ENCODE data around the gene ERCC3. TPM values are rescaled to one million over a fixed set of nuclear protein-coding genes. Genes with fewer than 3 reads are reported as not detected.

ERCC3 gene
- total RNA-seq (10 to 100 TPM; 40.0 to 44.0 TPM), total RNA-seq (46.7 to 101 (median 81.5) reads per million in 172 experiments)
- polyA plus RNA-seq (2013, experiment 1 of 2) = 34.0 TPM
- polyA plus RNA-seq (2013, experiment 2 of 2) = 41.7 TPM

- POLR2A ChIA-PET = interaction anchor here (0.6 to 1.9 kb wide), 12 partner anchors 10 to 797 kb away, joined by 3 to 10 read pairs (median 4); partner anchors contain the start of genes IWS1, SFT2D3 and UGGT1
- intact Hi-C loops (cut with DNase I, micrococcal nuclease) = loop anchor here in 1 of 2 experiments (5.0 to 10.0 kb wide), 3 partner anchors 91 to 801 kb away; partner anchors contain the start of genes MAP3K2 and UGGT1
Observed at GRCh38 chr2:127293748-127294562, at the start of gene ERCC3. ERCC3 (minus strand) TSS chr2:127294144; CDS start chr2:127294081, 63 bp downstream.

GRCh38 chr2:127343277-127343676 lies 49.3 kb upstream of the ERCC3 start:
- ChIA-PET POLR2A (no interaction called here), CTCF (interaction anchor here (0.8 kb wide), 1 partner anchor 73 kb away, joined by 3 read pairs; no protein-coding TSS in a partner anchor)
- Mint-ChIP-seq H3K4me1 (ENCODE audit: low read depth) (peaks cover 45% of the 10 kb centered on the region), H3K36me3 (ENCODE audit: low read depth) (peaks cover 46% of the 10 kb centered on the region), H3K4me3 (no peak overlapping the region), H3K27me3 (no peaks in the 10 kb centered on the region), H3K9me3 (no peaks in the 10 kb centered on the region), H3K27ac (no peak overlapping the region)
- Histone ChIP-seq H3K4me3 (ENCODE audit: low read length) (no peak overlapping the region), H3K36me3 (ENCODE audit: insufficient read depth, low read length) (peaks cover 18% of the 10 kb centered on the region), H3K27me3 (ENCODE audit: control insufficient read depth in 1 of 2, insufficient read depth in 2 of 2, low read length in 2 of 2) (no peaks in the 10 kb centered on the region), H3K27ac (ENCODE audit: low read depth in 1 of 2, low read length in 2 of 2) (no peak overlapping the region), H3K9me3 (ENCODE audit: control insufficient read depth in 1 of 2, insufficient read depth in 1 of 2, low read length in 2 of 2) (no peaks in the 10 kb centered on the region), H3K4me1 (ENCODE audit: insufficient read depth, low read length) (peaks cover 4% of the 10 kb centered on the region)
- ATAC-seq (ENCODE audit: poor library complexity) (no peak), DNase-seq (no peak)
- intact Hi-C loops (cut with DNase I, micrococcal nuclease) = no loop called here
- TF ChIP-seq CTCF (IDR thresholded peaks at IDR 0.05) = no peak

More at GRCh38 chr2:127293748-127294562, at the start of gene ERCC3:
- peak within 1 kb of the TSS; percentile 93 for H3K4me3 Mint-ChIP-seq
- Histone ChIP-seq H3K27me3 (ENCODE audit: control insufficient read depth in 1 of 2, insufficient read depth in 2 of 2, low read length in 2 of 2) (no peaks in the 10 kb centered on the region), H3K4me1 (ENCODE audit: insufficient read depth, low read length) (peaks cover 20% of the 10 kb centered on the region), H3K9me3 (ENCODE audit: control insufficient read depth in 1 of 2, insufficient read depth in 1 of 2, low read length in 2 of 2) (no peaks in the 10 kb centered on the region), H3K4me3 (ENCODE audit: low read length) (peak within 1 kb of the TSS; percentile 93), H3K27ac (ENCODE audit: low read depth in 1 of 2, low read length in 2 of 2) (peak within 1 kb of the TSS; percentile 60 to 69), H3K36me3 (ENCODE audit: insufficient read depth, low read length) (peaks cover 37% of the 10 kb centered on the region)
- H3K9me3 Mint-ChIP-seq = no peaks in the 10 kb centered on the region
- no peak for TF ChIP-seq CTCF (IDR thresholded peaks at IDR 0.05)
- H3K4me1 Mint-ChIP-seq (ENCODE audit: low read depth) = peaks cover 36% of the 10 kb centered on the region
- peaks cover 51% of the 10 kb centered on the region for H3K36me3 Mint-ChIP-seq (ENCODE audit: low read depth)
- CTCF ChIA-PET = interaction anchor here (1.4 to 2.2 kb wide), 2 partner anchors 122 to 185 kb away, joined by 4 to 8 read pairs; no protein-coding TSS in a partner anchor
- peak; percentile 86 for ATAC-seq (ENCODE audit: poor library complexity)
- peak; percentile 56 to 88 (median 74) for DNase-seq
- H3K27me3 Mint-ChIP-seq = no peaks in the 10 kb centered on the region
- H3K27ac Mint-ChIP-seq = peak within 1 kb of the TSS; percentile 79

GRCh38 chr2:127342101-127342500 lies 48.2 kb upstream of the ERCC3 start:
- DNase-seq (no peak), ATAC-seq (ENCODE audit: poor library complexity) (no peak)
- Mint-ChIP-seq H3K9me3 (no peaks in the 10 kb centered on the region), H3K27ac (no peak overlapping the region), H3K4me1 (ENCODE audit: low read depth) (peaks cover 35% of the 10 kb centered on the region), H3K4me3 (no peak overlapping the region), H3K27me3 (no peaks in the 10 kb centered on the region), H3K36me3 (ENCODE audit: low read depth) (peaks cover 58% of the 10 kb centered on the region)
- Histone ChIP-seq H3K4me1 (ENCODE audit: insufficient read depth, low read length) (peaks cover 4% of the 10 kb centered on the region), H3K36me3 (ENCODE audit: insufficient read depth, low read length) (peaks cover 25% of the 10 kb centered on the region), H3K9me3 (ENCODE audit: control insufficient read depth in 1 of 2, insufficient read depth in 1 of 2, low read length in 2 of 2) (no peaks in the 10 kb centered on the region), H3K27me3 (ENCODE audit: control insufficient read depth in 1 of 2, insufficient read depth in 2 of 2, low read length in 2 of 2) (no peaks in the 10 kb centered on the region), H3K4me3 (ENCODE audit: low read length) (no peak overlapping the region), H3K27ac (ENCODE audit: low read depth in 1 of 2, low read length in 2 of 2) (no peak overlapping the region)
- TF ChIP-seq CTCF (IDR thresholded peaks at IDR 0.05) = no peak
- POLR2A ChIA-PET = no interaction called here
- CTCF ChIA-PET = interaction anchor here (1.0 kb wide), 1 partner anchor 68 kb away, joined by 3 read pairs; no protein-coding TSS in a partner anchor
- intact Hi-C loops (cut with DNase I, micrococcal nuclease) = no loop called here
